GM19239 (cell line): Measurements from ENCODE around the gene CXCL10.
"Not testable (repeated sequence)": the region's sequence is repeated elsewhere in the genome, so short reads cannot be mapped to it uniquely, and the experiment has no call there.

ENCODE experiments used
- DNase-seq: peaks from one replicate; pipeline ENCODE4 v3.0.0; 2011; ENCODE audit warnings: low spot score; ENCODE audit not compliant: insufficient read length
- FAIRE-seq: peaks from 2 replicates; lab custom pipeline; 2011; peaks lifted over from hg19 to GRCh38; lab: Jason Lieb, UNC

The CXCL10 gene

GRCh38 chr4:75998525-75999147 is 24.7 kb downstream of the CXCL10 start:
- FAIRE-seq, DNase-seq: not testable (repeated sequence)

GRCh38 chr4:75997946-75998345 is 25.4 kb downstream of the CXCL10 start:
- DNase-seq (no peak), FAIRE-seq (no peak)

GRCh38 chr4:75997081-75997480 is 26.2 kb downstream of the CXCL10 start:
- no peak for FAIRE-seq
- DNase-seq = no peak

- DNase-seq = peak; percentile 10
- peak; percentile 42 for FAIRE-seq
Measured at GRCh38 chr4:75995727-75996126, 27.6 kb downstream of the CXCL10 start.

GRCh38 chr4:75992462-75992861 is 30.8 kb downstream of the CXCL10 start:
- DNase-seq (no peak), FAIRE-seq (no peak)

GRCh38 chr4:75989846-75990528 is 33.3 kb downstream of the CXCL10 start:
- DNase-seq = no peak
- FAIRE-seq = peak; percentile 37

- no peak for DNase-seq
- no peak for FAIRE-seq
Measured at GRCh38 chr4:75985116-75985515, 38.2 kb downstream of the CXCL10 start.

GRCh38 chr4:75980576-75980975 is 42.7 kb downstream of the CXCL10 start:
- no peak for FAIRE-seq
- DNase-seq = no peak

GRCh38 chr4:75976177-75976576 is 47.1 kb downstream of the CXCL10 start:
- no peak for DNase-seq
- no peak for FAIRE-seq

GRCh38 chr4:75973766-75974165 is 49.5 kb downstream of the CXCL10 start:
- DNase-seq (no peak), FAIRE-seq (no peak)
